Stomach (tissue), 9 donors: Measurements from ENCODE around the gene IRF8. TPM values are rescaled to one million over a fixed set of nuclear protein-coding genes. Genes with fewer than 3 reads are reported as not detected.

Source experiments
- DNase-seq, 2 donors: peaks; one replicate each; pipeline versions ENCODE4 v3.0.0 to v3.0.0-alpha.2; 2013 to 2019
- H3K27ac ChIP-seq, 5 donors: fragments of 200-600 bp in 4 of 5; sonication (generic) in 4 of 5; one replicate each; pipeline ENCODE4 v1.5.1; 2013 to 2019; ENCODE audit warnings: mild to moderate bottlenecking in 1 of 5, moderate library complexity in 1 of 5
- H3K27me3 ChIP-seq, 3 donors: fragments of 200-600 bp; sonication (generic); one replicate each; pipeline ENCODE4 v1.5.1; 2017 to 2019; ENCODE audit warnings: mixed run types in 1 of 3
- H3K36me3 ChIP-seq, 4 donors: fragments of 200-600 bp; sonication (generic); 1 replicate in 3 of 4; 2 replicates in 1 of 4; pipeline ENCODE4 v1.5.1; 2016 to 2019
- H3K4me1 ChIP-seq, 4 donors: fragments of 200-600 bp; sonication (generic); one replicate each; pipeline ENCODE4 v1.5.1; 2016 to 2019
- H3K4me3 ChIP-seq, 4 donors: fragments of 200-600 bp; sonication (generic) in 3 of 4; one replicate each; pipeline ENCODE4 v1.5.1; 2016 to 2019; ENCODE audit warnings: mild to moderate bottlenecking in 1 of 4
- H3K9me3 ChIP-seq, 4 donors: fragments of 200-600 bp; sonication (generic); one replicate each; pipeline ENCODE4 v1.5.1; 2016 to 2019
- EP300 ChIP-seq: sonication (generic); formaldehyde crosslinking; IDR thresholded peaks from one replicate; pipeline ENCODE4 v1.6.1; 2017; ENCODE audit warnings: antibody characterized with exemption
- POLR2A ChIP-seq, 4 donors: fragments of 450-650 bp; IDR thresholded peaks; one replicate each; pipeline ENCODE4 v1.6.1; 2016; ENCODE audit warnings: antibody characterized with exemption in 4 of 4, control low read depth in 2 of 4, mild to moderate bottlenecking in 1 of 4, moderate library complexity in 1 of 4
- POLR2AphosphoS5 ChIP-seq, 3 donors: sonication (generic); formaldehyde crosslinking; IDR thresholded peaks; one replicate each; pipeline ENCODE4 v1.6.1; 2016; ENCODE audit warnings: antibody characterized with exemption in 3 of 3
- WGBS, 5 donors: extraction: QIAGEN DNeasy Blood & Tissue Kit in 3 of 5; methylation state at CpG; one replicate each; pipeline versions ENCODE4 v1.1.5 to v1.1.7; 2013 to 2018; 5-methylcytosine and 5-hydroxymethylcytosine counted together
- intact Hi-C: fragments of 100-400 bp; cut with DNase I; formaldehyde crosslinking; loops from one replicate; pipeline ENCODE4 v1.15.1; 2023; ENCODE audit warnings: low total_unique reads
- polyA plus RNA-seq, 3 donors: library from polyadenylated mRNA; stranded (reverse); fragments of 200-250 nt; gene quantifications; one replicate each; pipeline ENCODE4 v1.2.3, GENCODE V29; 2013
- total RNA-seq, 5 donors: library from RNA; depleted of rRNA; stranded (reverse); fragments of >200 nt; gene quantifications; one replicate each; pipeline versions ENCODE4 v1.1.0 to v1.2.3, GENCODE V29; 2014 to 2016
- TF ChIP-seq, protein P1 (sequence below), 7 experiments: fragments of 450-650 bp in 4 of 7; fragments of 200-600 bp in 3 of 7; sonication (generic) in 3 of 7; IDR thresholded peaks; one replicate each; pipeline ENCODE4 v1.5.1; 2016 to 2019; ENCODE audit warnings: antibody characterized with exemption in 7 of 7, control low read depth in 2 of 7, mild to moderate bottlenecking in 1 of 7
- donor health status: healthy with polysubstance abuse.
- donor health status: Bipolar disorder and iron deficiency.
- donor health status: healthy.

The IRF8 gene
- total and polyA plus RNA-seq, 8 donors: 5.2 to 49.8 (median 12.1) TPM

DNA sequence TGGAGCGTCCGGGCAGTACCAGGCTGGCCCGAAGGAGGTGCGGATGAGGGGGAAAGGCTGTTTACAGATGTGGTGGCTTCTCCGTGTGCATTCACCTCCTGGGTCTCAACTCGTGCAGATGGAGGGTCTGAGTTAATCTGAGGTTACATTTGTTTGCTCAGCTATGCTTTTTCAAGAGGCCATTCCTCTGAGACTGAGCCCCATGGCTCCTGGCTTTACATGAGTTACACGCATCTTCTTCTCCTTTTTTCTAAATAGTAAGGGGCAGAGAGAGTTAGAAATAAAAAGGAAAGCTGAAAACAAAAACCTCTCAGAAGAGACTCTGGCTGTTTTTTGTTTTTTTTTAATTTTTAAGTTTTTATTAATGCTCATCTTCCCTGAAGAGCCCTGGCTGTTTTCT, 29.0 kb downstream of the IRF8 start:
- intact Hi-C loops: no loop called here
- no peak for DNase-seq
- Histone ChIP-seq H3K27me3 (peaks cover 0 to 15% (median 0%) of the 10 kb centered on the region in 3 donors), H3K36me3 (no peaks in the 10 kb centered on the region), H3K27ac (peak overlapping the region in 1 of 5 donors; percentile 38), H3K9me3 (no peaks in the 10 kb centered on the region), H3K4me1 (peaks cover 0 to 19% (median 4%) of the 10 kb centered on the region in 4 donors), H3K4me3 (no peak overlapping the region)
- WGBS, 5 donors: 56 to 76% (median 62%) methylated on average over 7 of the region's 7 CpGs
- no peak for TF ChIP-seq EP300
- TF ChIP-seq, protein P1, sequence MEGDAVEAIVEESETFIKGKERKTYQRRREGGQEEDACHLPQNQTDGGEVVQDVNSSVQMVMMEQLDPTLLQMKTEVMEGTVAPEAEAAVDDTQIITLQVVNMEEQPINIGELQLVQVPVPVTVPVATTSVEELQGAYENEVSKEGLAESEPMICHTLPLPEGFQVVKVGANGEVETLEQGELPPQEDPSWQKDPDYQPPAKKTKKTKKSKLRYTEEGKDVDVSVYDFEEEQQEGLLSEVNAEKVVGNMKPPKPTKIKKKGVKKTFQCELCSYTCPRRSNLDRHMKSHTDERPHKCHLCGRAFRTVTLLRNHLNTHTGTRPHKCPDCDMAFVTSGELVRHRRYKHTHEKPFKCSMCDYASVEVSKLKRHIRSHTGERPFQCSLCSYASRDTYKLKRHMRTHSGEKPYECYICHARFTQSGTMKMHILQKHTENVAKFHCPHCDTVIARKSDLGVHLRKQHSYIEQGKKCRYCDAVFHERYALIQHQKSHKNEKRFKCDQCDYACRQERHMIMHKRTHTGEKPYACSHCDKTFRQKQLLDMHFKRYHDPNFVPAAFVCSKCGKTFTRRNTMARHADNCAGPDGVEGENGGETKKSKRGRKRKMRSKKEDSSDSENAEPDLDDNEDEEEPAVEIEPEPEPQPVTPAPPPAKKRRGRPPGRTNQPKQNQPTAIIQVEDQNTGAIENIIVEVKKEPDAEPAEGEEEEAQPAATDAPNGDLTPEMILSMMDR (IDR thresholded peaks at IDR 0.05): no peak
- TF ChIP-seq POLR2A (IDR thresholded peaks at IDR 0.05): no peak
- no peak for TF ChIP-seq POLR2AphosphoS5 (IDR thresholded peaks at IDR 0.05)

DNA sequence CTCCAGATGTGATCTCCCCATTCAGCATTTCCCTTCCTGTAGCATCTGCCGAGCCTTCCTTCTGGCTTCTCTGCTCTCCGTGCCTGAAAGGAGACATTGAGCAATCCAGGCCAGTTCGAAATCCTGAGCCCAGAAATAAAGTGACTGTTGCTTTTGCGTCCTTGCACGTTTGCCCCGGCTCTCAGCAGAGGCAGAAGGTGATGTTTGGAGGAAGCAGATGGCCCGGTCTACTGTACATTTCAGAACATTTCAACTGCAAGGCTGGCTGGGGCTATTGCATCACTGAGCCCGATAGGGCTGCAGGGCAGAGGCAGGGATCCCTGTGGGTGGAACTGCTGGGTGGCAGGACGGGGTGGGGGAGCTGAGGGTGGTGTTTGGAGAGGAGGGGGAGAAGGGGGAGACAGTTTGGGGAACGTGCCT, 29.4 kb downstream of the IRF8 start:
- H3K27me3 ChIP-seq: peaks cover 0 to 15% (median 0%) of the 10 kb centered on the region in 3 donors
- no peaks in the 10 kb centered on the region for H3K9me3 ChIP-seq
- TF ChIP-seq POLR2AphosphoS5 (IDR thresholded peaks at IDR 0.05): no peak
- no peak for TF ChIP-seq POLR2A (IDR thresholded peaks at IDR 0.05)
- TF ChIP-seq, protein P1 (IDR thresholded peaks at IDR 0.05): no peak
- TF ChIP-seq EP300: no peak
- H3K36me3 ChIP-seq: no peaks in the 10 kb centered on the region
- H3K4me1 ChIP-seq: peaks cover 0 to 19% (median 4%) of the 10 kb centered on the region in 4 donors
- intact Hi-C loops: no loop called here
- peak overlapping the region in 1 of 5 donors; percentile 38 for H3K27ac ChIP-seq
- no peak overlapping the region for H3K4me3 ChIP-seq
- WGBS, 5 donors: 51 to 70% (median 56%) methylated on average over 10 of the region's 10 CpGs
- DNase-seq: peak in 1 of 2 donors; percentile 79

DNA sequence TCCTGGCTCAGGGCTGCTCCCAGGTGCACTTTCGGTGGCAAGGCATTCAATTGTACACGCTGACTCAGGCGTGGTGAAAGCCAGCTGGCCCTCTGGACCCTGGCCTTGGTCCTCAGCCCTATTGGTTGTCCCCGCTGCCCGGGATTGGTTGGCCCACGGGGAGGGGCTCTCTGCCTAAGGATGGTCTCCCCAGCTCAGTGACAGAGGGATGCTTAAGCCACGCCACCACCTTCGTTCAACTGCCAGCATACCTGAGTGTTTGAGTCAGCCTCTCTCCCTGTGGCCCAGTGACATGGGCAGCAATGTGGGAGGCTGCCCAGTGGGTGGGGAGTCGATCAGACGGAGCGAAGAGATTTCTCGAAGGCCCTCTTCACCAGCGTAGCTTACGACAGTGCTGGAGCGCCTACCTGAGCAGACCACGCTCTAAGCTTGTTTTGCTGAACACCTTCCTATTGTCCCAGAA, 30.3 kb downstream of the IRF8 start:
- DNase-seq: peak in 1 of 2 donors; percentile 60
- no peak overlapping the region for H3K4me3 ChIP-seq
- WGBS, 5 donors: 61 to 84% (median 78%) methylated on average over 16 of the region's 16 CpGs
- H3K36me3 ChIP-seq: no peaks in the 10 kb centered on the region
- intact Hi-C loops: no loop called here
- H3K27me3 ChIP-seq: peaks cover 0 to 15% (median 0%) of the 10 kb centered on the region in 3 donors
- H3K4me1 ChIP-seq: peaks cover 0 to 19% (median 4%) of the 10 kb centered on the region in 4 donors
- TF ChIP-seq POLR2A (IDR thresholded peaks at IDR 0.05) (no peak), EP300 (no peak), POLR2AphosphoS5 (IDR thresholded peaks at IDR 0.05) (no peak)
- TF ChIP-seq, protein P1 (IDR thresholded peaks at IDR 0.05): no peak
- H3K9me3 ChIP-seq: no peaks in the 10 kb centered on the region
- H3K27ac ChIP-seq: no peak overlapping the region

DNA sequence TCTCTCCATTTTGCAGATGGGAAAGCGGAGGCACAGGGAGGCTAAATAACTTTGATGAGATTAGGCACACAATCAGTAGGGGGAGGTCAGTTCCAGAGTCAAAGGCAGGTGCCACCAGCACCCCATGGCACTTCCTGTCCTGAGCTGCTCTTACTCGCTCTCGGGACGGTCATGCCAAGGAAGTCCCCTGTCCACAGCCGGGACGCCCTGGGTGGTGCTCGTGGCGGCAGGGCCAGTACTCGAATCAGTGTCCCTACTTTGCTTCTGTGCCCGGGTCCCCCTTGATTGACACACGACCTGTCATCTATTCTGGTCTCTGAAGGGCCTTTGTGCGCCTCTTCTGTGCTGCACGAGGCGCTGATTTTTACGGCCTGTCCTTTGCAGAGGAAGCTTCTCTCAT, 31.3 kb downstream of the IRF8 start:
- TF ChIP-seq EP300 (no peak), POLR2AphosphoS5 (IDR thresholded peaks at IDR 0.05) (no peak), POLR2A (IDR thresholded peaks at IDR 0.05) (no peak)
- TF ChIP-seq, protein P1 (IDR thresholded peaks at IDR 0.05): no peak
- DNase-seq: no peak

More for the DNA sequence above, 31.3 kb downstream of the IRF8 start:
- no peaks in the 10 kb centered on the region for H3K36me3 ChIP-seq
- peaks cover 0 to 18% (median 0%) of the 10 kb centered on the region in 3 donors for H3K27me3 ChIP-seq
- no peak overlapping the region for H3K27ac ChIP-seq
- WGBS, 5 donors: 88 to 94% (median 91%) methylated on average over 11 to 15 of the region's 15 CpGs
- intact Hi-C loops: no loop called here
- H3K4me1 ChIP-seq: peaks cover 0 to 19% (median 4%) of the 10 kb centered on the region in 4 donors
- no peaks in the 10 kb centered on the region for H3K9me3 ChIP-seq
- no peak overlapping the region for H3K4me3 ChIP-seq
